Natural killer cell (primary cell): ENCODE results near the gene LINC00632. TPM values are rescaled to one million over a fixed set of nuclear protein-coding genes. Genes with fewer than 3 reads are reported as not detected.
"Not testable (repeated sequence)": the region's sequence is repeated elsewhere in the genome, so short reads cannot be mapped to it uniquely, and the experiment has no call there.

Source experiments
- ATAC-seq, 3 donors: fragments of 150-1000 bp in 2 of 3; fragments of 200-7000 bp in 1 of 3; cut with Tn5 transposase; 1 replicate in 1 of 3; 2 replicates in 2 of 3; pipeline ENCODE4 v1.10.0; 2021; ENCODE audit warnings: mild to moderate bottlenecking in 2 of 3, moderate library complexity in 2 of 3
- DNase-seq, 2 donors: peaks; one replicate each; pipeline versions ENCODE4 v3.0.0 to v3.0.0-alpha.2; 2013 to 2021; ENCODE audit warnings: mixed read lengths in 1 of 2
- H3K27ac ChIP-seq: one replicate; pipeline ENCODE4 v1.5.1; 2013; ENCODE audit warnings: mild to moderate bottlenecking, low read length
- H3K27me3 ChIP-seq: one replicate; pipeline ENCODE4 v1.6.1; 2013; ENCODE audit warnings: low read length; ENCODE audit not compliant: control insufficient read depth, insufficient read depth
- H3K36me3 ChIP-seq: one replicate; pipeline ENCODE4 v1.6.1; 2013; ENCODE audit warnings: low read length; ENCODE audit not compliant: control insufficient read depth, insufficient read depth
- H3K4me1 ChIP-seq: one replicate; pipeline ENCODE4 v1.6.1; 2013; ENCODE audit warnings: low read length; ENCODE audit not compliant: control insufficient read depth, insufficient read depth
- H3K4me3 ChIP-seq: one replicate; pipeline ENCODE4 v1.5.1; 2013; ENCODE audit warnings: low read length
- H3K9me3 ChIP-seq: one replicate; pipeline ENCODE4 v1.6.1; 2013; ENCODE audit warnings: low read length; ENCODE audit not compliant: control insufficient read depth, insufficient read depth
- H3K27ac Mint-ChIP-seq, 2 donors: one replicate each; pipeline ENCODE4 v1.8.0; 2022; ENCODE audit warnings: mild to moderate bottlenecking in 2 of 2, mixed read lengths in 2 of 2, moderate library complexity in 1 of 2
- H3K27me3 Mint-ChIP-seq, 2 donors: one replicate each; pipeline ENCODE4 v1.8.0; 2022; ENCODE audit warnings: low read depth in 2 of 2, mixed read lengths in 2 of 2
- H3K36me3 Mint-ChIP-seq: one replicate; pipeline ENCODE4 v1.8.0; 2022; ENCODE audit warnings: mixed read lengths
- H3K4me1 Mint-ChIP-seq, 2 donors: one replicate each; pipeline ENCODE4 v1.8.0; 2022; ENCODE audit warnings: mixed read lengths in 2 of 2
- H3K4me3 Mint-ChIP-seq: one replicate; pipeline ENCODE4 v1.8.0; 2022; ENCODE audit warnings: mild to moderate bottlenecking, moderate library complexity, mixed read lengths
- H3K9me3 Mint-ChIP-seq, 2 donors: one replicate each; pipeline ENCODE4 v1.8.0; 2022; ENCODE audit warnings: mixed read lengths in 2 of 2
- CTCF ChIP-seq: fragments of 200-600 bp; IDR thresholded peaks from one replicate; pipeline ENCODE4 v1.8.0; 2022; ENCODE audit warnings: antibody characterized with exemption
- WGBS: methylation state at CpG from one replicate; pipeline ENCODE4 v1.1.7; 2013; ENCODE audit warnings: missing lambda C conversion rate; ENCODE audit not compliant: insufficient coverage; 5-methylcytosine and 5-hydroxymethylcytosine counted together
- intact Hi-C: fragments of 100-400 bp; cut with micrococcal nuclease; formaldehyde crosslinking; loops from one replicate; pipeline ENCODE4 v1.14.2; 2022
- total RNA-seq, 4 donors: library from RNA; stranded (reverse); fragments of 120-200 nt in 1 of 4; gene quantifications; one replicate each; pipeline versions ENCODE4 v1.2.3 to v1.2.4, GENCODE V29; 2013 to 2022

LINC00632 gene
- total RNA-seq, 3 donors from 2014 or later (not counting 1 experiment from before 2014, with no cell fraction given) = 0.12 to 0.43 (median 0.16) TPM

- intact Hi-C loops = no loop called here
- Mint-ChIP-seq H3K27me3 (peaks cover 0 to 25% of the 10 kb centered on the region in 2 donors), H3K9me3 (no peaks in the 10 kb centered on the region), H3K4me3 (no peak overlapping the region), H3K36me3 (no peaks in the 10 kb centered on the region), H3K4me1 (no peaks in the 10 kb centered on the region), H3K27ac (no peak overlapping the region)
- Histone ChIP-seq H3K4me1 (no peaks in the 10 kb centered on the region), H3K36me3 (no peaks in the 10 kb centered on the region), H3K27ac (no peak overlapping the region), H3K27me3 (no peaks in the 10 kb centered on the region), H3K4me3 (no peak overlapping the region), H3K9me3 (no peaks in the 10 kb centered on the region)
- no peak for DNase-seq
- ATAC-seq = no peak
- WGBS = 91% methylated on average over 6 of the region's 10 CpGs
- TF ChIP-seq CTCF = no peak
Observed at GRCh38 chrX:140672840-140673731, 36.5 kb upstream of the LINC00632 start.

GRCh38 chrX:140687706-140688105 lies 21.9 kb upstream of the LINC00632 start:
- Histone ChIP-seq H3K27me3 (no peaks in the 10 kb centered on the region), H3K36me3 (no peaks in the 10 kb centered on the region), H3K4me1 (no peaks in the 10 kb centered on the region), H3K9me3 (no peaks in the 10 kb centered on the region), H3K4me3 (no peak overlapping the region), H3K27ac (no peak overlapping the region)
- intact Hi-C loops = no loop called here
- no peaks in the 10 kb centered on the region for H3K36me3 Mint-ChIP-seq
- DNase-seq (no peak), ATAC-seq (no peak)
- H3K4me3 Mint-ChIP-seq = no peak overlapping the region
- WGBS = 87% methylated on average over 4 of the region's 5 CpGs
- H3K4me1 Mint-ChIP-seq = no peaks in the 10 kb centered on the region
- peaks cover 0 to 6% of the 10 kb centered on the region in 2 donors for H3K27me3 Mint-ChIP-seq
- peaks cover 0 to 3% of the 10 kb centered on the region in 2 donors for H3K9me3 Mint-ChIP-seq
- H3K27ac Mint-ChIP-seq = no peak overlapping the region
- TF ChIP-seq CTCF = no peak

- H3K4me3 ChIP-seq, DNase-seq, H3K27ac ChIP-seq, H3K9me3 ChIP-seq, H3K27me3 Mint-ChIP-seq, H3K4me1 ChIP-seq, H3K36me3 ChIP-seq, intact Hi-C loops, H3K4me3 Mint-ChIP-seq, H3K9me3 Mint-ChIP-seq, ATAC-seq, H3K36me3 Mint-ChIP-seq, H3K27ac Mint-ChIP-seq, H3K27me3 ChIP-seq, H3K4me1 Mint-ChIP-seq: not testable (repeated sequence)
- 95% methylated on average over 4 of the region's 4 CpGs for WGBS
Observed at GRCh38 chrX:140691596-140691995, 18.0 kb upstream of the LINC00632 start.

- Histone ChIP-seq H3K9me3 (no peaks in the 10 kb centered on the region), H3K27ac (no peak overlapping the region), H3K4me1 (no peaks in the 10 kb centered on the region), H3K27me3 (no peaks in the 10 kb centered on the region), H3K4me3 (no peak overlapping the region), H3K36me3 (no peaks in the 10 kb centered on the region)
- no peaks in the 10 kb centered on the region for H3K4me1 Mint-ChIP-seq
- TF ChIP-seq CTCF = no peak
- no peaks in the 10 kb centered on the region for H3K9me3 Mint-ChIP-seq
- no peaks in the 10 kb centered on the region for H3K36me3 Mint-ChIP-seq
- H3K27me3 Mint-ChIP-seq = no peaks in the 10 kb centered on the region
- H3K27ac Mint-ChIP-seq = no peak overlapping the region
- intact Hi-C loops = no loop called here
- 95% methylated on average over 2 of the region's 3 CpGs for WGBS
- no peak overlapping the region for H3K4me3 Mint-ChIP-seq
- DNase-seq = no peak
- ATAC-seq = no peak
Observed at GRCh38 chrX:140697618-140698017, 11.9 kb upstream of the LINC00632 start.
